Peyer's patch (tissue), 4 donors: Measurements from ENCODE around the gene SLC33A1. TPM values are rescaled to one million over a fixed set of nuclear protein-coding genes. Genes with fewer than 3 reads are reported as not detected.

Source experiments
- DNase-seq, 3 donors: peaks; one replicate each; pipeline ENCODE4 v3.0.0-alpha.2; 2017 to 2019
- H3K27ac ChIP-seq, 4 donors: fragments of 200-600 bp; sonication (generic); one replicate each; pipeline ENCODE4 v1.5.1; 2016 to 2019
- H3K27me3 ChIP-seq, 2 donors: fragments of 200-600 bp; sonication (generic); one replicate each; pipeline ENCODE4 v1.5.1; 2019
- H3K36me3 ChIP-seq, 3 donors: fragments of 200-600 bp; sonication (generic); one replicate each; pipeline ENCODE4 v1.5.1; 2016 to 2019
- H3K4me1 ChIP-seq, 4 donors: fragments of 200-600 bp; sonication (generic); one replicate each; pipeline ENCODE4 v1.5.1; 2016 to 2019
- H3K4me3 ChIP-seq, 4 donors: fragments of 200-600 bp; sonication (generic); 1 replicate in 3 of 4; 2 replicates in 1 of 4; pipeline ENCODE4 v1.5.1; 2016 to 2019; ENCODE audit warnings: mild to moderate bottlenecking in 1 of 4
- H3K9me3 ChIP-seq, 4 donors: fragments of 200-600 bp; sonication (generic); one replicate each; pipeline ENCODE4 v1.5.1; 2016 to 2019; ENCODE audit warnings: mild to moderate bottlenecking in 1 of 4
- POLR2A ChIP-seq, 2 donors: fragments of 450-650 bp; IDR thresholded peaks; one replicate each; pipeline ENCODE4 v1.5.1; 2017; ENCODE audit warnings: antibody characterized with exemption in 2 of 2, mild to moderate bottlenecking in 2 of 2, moderate library complexity in 2 of 2
- total RNA-seq, 4 donors: library from RNA; depleted of rRNA; stranded (reverse); fragments of >200 nt; gene quantifications; one replicate each; pipeline ENCODE4 v1.1.0, GENCODE V29; 2016
- TF ChIP-seq, protein P1 (sequence below), 6 experiments: fragments of 450-650 bp in 4 of 6; fragments of 200-600 bp in 2 of 6; sonication (generic) in 1 of 6; IDR thresholded peaks; one replicate each; pipeline ENCODE4 v1.5.1; 2017 to 2019; ENCODE audit warnings: antibody characterized with exemption in 6 of 6, mild to moderate bottlenecking in 3 of 6, moderate library complexity in 1 of 6

Gene SLC33A1
- total RNA-seq, 4 donors from 2014 or later = 12.4 to 44.7 (median 30.3) TPM

DNA sequence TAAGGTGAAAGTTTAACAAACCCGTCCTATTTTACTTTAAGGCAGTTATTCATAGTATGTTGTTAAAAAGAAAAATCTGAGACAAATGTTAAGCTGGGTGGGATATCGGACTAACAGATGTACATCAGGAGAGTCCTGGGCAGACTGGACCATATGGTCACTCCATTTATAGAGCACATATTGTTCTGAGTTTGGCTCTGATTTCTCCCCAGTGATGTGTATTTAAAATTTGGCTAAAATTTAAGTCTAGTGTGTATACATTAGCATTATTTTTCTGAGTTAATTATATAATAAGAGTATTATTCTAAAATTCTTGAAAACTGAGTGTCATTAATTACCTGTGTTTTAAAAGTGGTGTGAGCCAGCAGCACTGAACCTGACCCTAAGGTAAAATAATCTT is 22.3 kb upstream of the SLC33A1 start:
- no peak for DNase-seq
- Histone ChIP-seq H3K27me3 (no peaks in the 10 kb centered on the region), H3K27ac (no peak overlapping the region), H3K4me1 (peaks cover 0 to 16% (median 3%) of the 10 kb centered on the region in 4 donors), H3K4me3 (no peak overlapping the region), H3K36me3 (no peaks in the 10 kb centered on the region), H3K9me3 (no peaks in the 10 kb centered on the region)
- TF ChIP-seq, protein P1, sequence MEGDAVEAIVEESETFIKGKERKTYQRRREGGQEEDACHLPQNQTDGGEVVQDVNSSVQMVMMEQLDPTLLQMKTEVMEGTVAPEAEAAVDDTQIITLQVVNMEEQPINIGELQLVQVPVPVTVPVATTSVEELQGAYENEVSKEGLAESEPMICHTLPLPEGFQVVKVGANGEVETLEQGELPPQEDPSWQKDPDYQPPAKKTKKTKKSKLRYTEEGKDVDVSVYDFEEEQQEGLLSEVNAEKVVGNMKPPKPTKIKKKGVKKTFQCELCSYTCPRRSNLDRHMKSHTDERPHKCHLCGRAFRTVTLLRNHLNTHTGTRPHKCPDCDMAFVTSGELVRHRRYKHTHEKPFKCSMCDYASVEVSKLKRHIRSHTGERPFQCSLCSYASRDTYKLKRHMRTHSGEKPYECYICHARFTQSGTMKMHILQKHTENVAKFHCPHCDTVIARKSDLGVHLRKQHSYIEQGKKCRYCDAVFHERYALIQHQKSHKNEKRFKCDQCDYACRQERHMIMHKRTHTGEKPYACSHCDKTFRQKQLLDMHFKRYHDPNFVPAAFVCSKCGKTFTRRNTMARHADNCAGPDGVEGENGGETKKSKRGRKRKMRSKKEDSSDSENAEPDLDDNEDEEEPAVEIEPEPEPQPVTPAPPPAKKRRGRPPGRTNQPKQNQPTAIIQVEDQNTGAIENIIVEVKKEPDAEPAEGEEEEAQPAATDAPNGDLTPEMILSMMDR (IDR thresholded peaks at IDR 0.05) = no peak
- TF ChIP-seq POLR2A (IDR thresholded peaks at IDR 0.05) = no peak

DNA sequence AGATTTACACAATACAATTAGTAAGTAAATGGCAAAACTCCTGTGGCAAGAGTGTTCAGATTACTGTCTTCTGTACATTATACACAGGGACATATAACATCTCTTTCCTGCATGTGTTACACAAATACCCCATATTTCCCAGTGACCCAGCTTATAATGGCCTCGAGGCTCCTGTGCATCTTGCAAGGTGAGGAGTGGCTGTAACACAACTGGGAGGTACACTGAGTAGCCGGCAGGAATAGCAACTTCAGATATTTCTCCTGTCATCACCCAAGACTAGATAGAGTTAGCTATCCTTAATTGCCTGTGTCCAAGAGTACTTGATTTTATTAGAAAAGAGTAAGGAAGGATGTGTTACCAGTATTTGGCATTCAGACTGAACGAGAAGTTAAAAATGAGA is 21.8 kb upstream of the SLC33A1 start:
- Histone ChIP-seq H3K27me3 (no peaks in the 10 kb centered on the region), H3K36me3 (no peaks in the 10 kb centered on the region), H3K4me1 (peaks cover 0 to 16% (median 3%) of the 10 kb centered on the region in 4 donors), H3K4me3 (no peak overlapping the region), H3K9me3 (no peaks in the 10 kb centered on the region), H3K27ac (no peak overlapping the region)
- no peak for DNase-seq
- TF ChIP-seq, protein P1 (IDR thresholded peaks at IDR 0.05) = no peak
- no peak for TF ChIP-seq POLR2A (IDR thresholded peaks at IDR 0.05)

DNA sequence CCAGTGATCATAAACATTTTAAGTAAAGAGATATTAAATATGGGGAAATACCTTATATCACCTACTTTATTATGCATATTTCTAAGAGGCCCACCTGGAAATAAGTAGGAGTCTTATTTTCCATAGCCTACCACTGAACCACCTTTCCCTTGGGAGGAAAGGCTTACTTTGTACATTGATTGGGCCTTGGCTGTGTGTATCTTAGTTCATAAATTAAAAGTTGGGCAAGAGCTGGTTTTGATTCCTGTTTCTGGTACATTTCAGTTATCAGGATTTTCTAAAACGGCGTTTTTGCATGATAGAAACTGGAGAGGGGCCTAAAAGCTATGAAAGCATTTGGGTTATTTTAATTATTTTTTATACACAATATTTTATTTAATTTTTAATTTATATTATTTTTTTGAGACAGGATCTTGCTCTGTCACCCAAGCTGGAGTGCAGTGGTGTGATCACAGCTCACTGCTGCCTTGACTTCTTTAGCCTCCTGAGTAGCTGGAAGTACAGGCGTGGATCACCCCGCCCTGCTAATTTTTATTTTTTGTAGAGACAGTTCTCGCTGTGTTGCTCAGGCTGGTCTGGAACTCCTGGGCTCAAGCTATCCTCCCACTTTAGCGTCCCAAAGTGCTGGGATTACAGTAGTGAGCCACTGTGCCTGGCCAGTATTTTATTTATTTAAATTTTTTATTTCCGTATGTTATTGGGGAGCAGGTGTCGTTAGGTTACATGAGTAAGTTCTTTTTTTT is 18.8 kb upstream of the SLC33A1 start:
- Histone ChIP-seq H3K27ac (no peak overlapping the region), H3K4me1 (peaks cover 0 to 16% (median 3%) of the 10 kb centered on the region in 4 donors), H3K4me3 (no peak overlapping the region), H3K27me3 (no peaks in the 10 kb centered on the region), H3K36me3 (no peaks in the 10 kb centered on the region), H3K9me3 (no peaks in the 10 kb centered on the region)
- DNase-seq = no peak
- no peak for TF ChIP-seq POLR2A (IDR thresholded peaks at IDR 0.05)
- TF ChIP-seq, protein P1 (IDR thresholded peaks at IDR 0.05) = no peak

DNA sequence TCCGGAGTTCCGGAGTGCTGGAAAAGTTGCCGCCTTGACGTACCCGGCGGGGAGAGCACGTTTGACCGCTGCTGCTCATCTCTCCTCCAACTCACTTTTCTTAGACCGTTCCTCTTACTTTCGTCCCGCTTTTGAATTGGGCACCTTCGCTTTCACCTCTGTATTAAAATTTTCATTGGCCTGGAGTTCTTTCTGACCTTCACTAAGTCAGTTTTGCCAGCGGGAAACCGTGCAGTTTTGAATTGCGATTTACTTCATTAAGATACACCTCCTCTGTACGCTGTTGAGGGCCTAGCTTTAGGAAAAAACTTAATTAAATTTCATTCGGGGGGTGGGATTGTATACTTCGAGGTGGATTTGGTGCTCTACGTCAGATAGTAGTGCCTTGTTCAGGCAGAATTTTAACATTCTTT is 17.5 kb upstream of the SLC33A1 start:
- Histone ChIP-seq H3K36me3 (no peaks in the 10 kb centered on the region), H3K4me1 (peaks cover 0 to 16% (median 3%) of the 10 kb centered on the region in 4 donors), H3K27me3 (no peaks in the 10 kb centered on the region), H3K4me3 (peak overlapping the region; percentile 77 to 100 (median 79)), H3K9me3 (no peaks in the 10 kb centered on the region), H3K27ac (peak overlapping the region; percentile 84 to 95 (median 89))
- DNase-seq = no peak
- TF ChIP-seq POLR2A (IDR thresholded peaks at IDR 0.05) = no peak
- TF ChIP-seq, protein P1 (IDR thresholded peaks at IDR 0.05) = no peak

DNA sequence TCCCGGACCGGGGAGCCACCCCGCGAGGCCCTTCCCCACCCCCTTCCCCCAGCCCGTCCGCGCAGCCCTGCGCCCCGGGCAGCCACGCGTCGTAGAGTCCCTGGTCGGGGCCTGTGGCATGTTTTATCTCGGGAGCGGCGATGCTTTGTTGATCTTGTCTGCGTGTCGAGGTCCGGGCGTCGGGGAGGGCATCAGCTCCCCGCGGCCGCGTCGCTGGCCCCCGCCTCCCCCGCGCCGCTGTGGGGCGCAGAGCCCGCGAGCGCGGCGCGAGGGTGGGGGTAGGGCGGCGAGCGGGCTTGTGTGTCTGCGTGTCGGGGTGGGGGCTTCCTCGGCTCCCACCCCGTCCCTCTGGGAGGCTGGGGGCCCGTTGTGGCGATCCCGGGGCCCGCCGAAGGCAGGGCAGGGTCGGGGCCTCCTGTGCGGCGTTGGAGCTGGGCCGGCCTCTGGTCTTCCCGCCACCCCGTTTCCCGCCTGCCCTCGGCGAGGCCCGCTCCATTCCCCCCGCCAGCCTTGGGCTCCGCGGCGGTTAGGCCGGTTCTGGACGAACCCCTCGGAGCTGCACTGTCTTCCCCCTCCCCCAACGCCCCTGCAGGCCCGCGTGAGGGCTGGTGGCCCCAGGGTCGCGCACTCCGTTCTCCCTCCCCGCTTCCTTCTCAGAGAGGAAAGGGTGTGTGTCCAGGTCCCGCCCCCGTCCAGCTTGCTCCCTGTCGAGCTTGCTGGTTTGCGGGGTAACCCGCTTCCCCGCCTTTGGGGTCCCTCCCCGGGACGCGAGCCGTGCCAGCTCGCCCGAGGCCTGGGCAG is 16.9 kb upstream of the SLC33A1 start:
- Histone ChIP-seq H3K4me3 (peak overlapping the region; percentile 77 to 100 (median 79)), H3K27me3 (no peaks in the 10 kb centered on the region), H3K9me3 (no peaks in the 10 kb centered on the region), H3K36me3 (no peaks in the 10 kb centered on the region), H3K4me1 (peaks cover 0 to 16% (median 3%) of the 10 kb centered on the region in 4 donors), H3K27ac (peak overlapping the region; percentile 84 to 95 (median 89))
- TF ChIP-seq, protein P1 (IDR thresholded peaks at IDR 0.05) = no peak
- TF ChIP-seq POLR2A (IDR thresholded peaks at IDR 0.05) = no peak
- DNase-seq = peak; percentile 54 to 75 (median 74)
